Subcutaneous abdominal adipose tissue (tissue), 5 donors: ENCODE data around the gene TMTC2.

Source experiments
- H3K27ac ChIP-seq: one replicate; pipeline ENCODE4 v1.7.0; 2013; ENCODE audit warnings: low read depth, mild to moderate bottlenecking, inconsistent platforms, low read length, moderate library complexity
- H3K27me3 ChIP-seq, 5 donors: one replicate each; pipeline ENCODE4 v1.7.0; 2013; ENCODE audit warnings: low read length in 5 of 5, inconsistent platforms in 1 of 5; ENCODE audit not compliant: control insufficient read depth in 5 of 5, insufficient read depth in 4 of 5
- H3K36me3 ChIP-seq, 5 donors: one replicate each; pipeline ENCODE4 v1.7.0; 2013; ENCODE audit warnings: low read length in 5 of 5; ENCODE audit not compliant: control insufficient read depth in 5 of 5, insufficient read depth in 5 of 5
- H3K4me1 ChIP-seq, 5 donors: one replicate each; pipeline ENCODE4 v1.7.0; 2013; ENCODE audit warnings: low read length in 5 of 5, mild to moderate bottlenecking in 3 of 5, moderate library complexity in 1 of 5; ENCODE audit not compliant: control insufficient read depth in 5 of 5, insufficient read depth in 5 of 5
- H3K4me3 ChIP-seq, 5 donors: one replicate each; pipeline ENCODE4 v1.7.0; 2013; ENCODE audit warnings: low read length in 5 of 5, low read depth in 1 of 5
- H3K9ac ChIP-seq, 5 donors: one replicate each; pipeline ENCODE4 v1.7.0; 2013; ENCODE audit warnings: low read length in 5 of 5, mild to moderate bottlenecking in 4 of 5, moderate library complexity in 3 of 5
- H3K9me3 ChIP-seq, 5 donors: one replicate each; pipeline ENCODE4 v1.7.0; 2013; ENCODE audit warnings: low read length in 5 of 5; ENCODE audit not compliant: control insufficient read depth in 5 of 5
- donor health status: healthy.
- donor health status: healthy.
- donor health status: healthy.
- donor health status: healthy.
- donor health status: healthy.

Gene TMTC2

DNA sequence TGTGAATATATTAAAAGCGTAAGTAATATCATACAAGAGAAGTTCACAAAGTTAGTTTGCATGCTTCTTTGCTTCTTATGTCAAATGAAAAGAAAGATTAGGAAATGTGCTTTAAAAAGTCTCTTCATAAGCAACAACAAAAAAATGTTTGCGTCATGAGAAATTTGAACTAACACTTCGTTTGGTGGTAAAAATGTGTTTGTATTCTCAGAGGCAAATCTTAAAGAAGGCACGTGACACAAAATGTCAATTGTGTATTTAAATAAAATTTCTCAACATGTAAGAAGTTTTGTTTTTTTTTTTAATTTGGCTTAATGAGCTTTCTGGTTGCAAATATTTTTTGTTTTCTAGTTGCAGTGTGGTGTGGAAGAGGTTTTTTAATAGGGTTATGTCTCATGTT lies 93.8 kb downstream of the TMTC2 start:
- H3K9me3 ChIP-seq = no peaks in the 10 kb centered on the region
- no peak overlapping the region for H3K9ac ChIP-seq
- no peaks in the 10 kb centered on the region for H3K36me3 ChIP-seq
- H3K27me3 ChIP-seq = no peaks in the 10 kb centered on the region
- no peak overlapping the region for H3K4me3 ChIP-seq
- H3K4me1 ChIP-seq = peaks cover 0 to 11% (median 7%) of the 10 kb centered on the region in 5 donors
- no peak overlapping the region for H3K27ac ChIP-seq

DNA sequence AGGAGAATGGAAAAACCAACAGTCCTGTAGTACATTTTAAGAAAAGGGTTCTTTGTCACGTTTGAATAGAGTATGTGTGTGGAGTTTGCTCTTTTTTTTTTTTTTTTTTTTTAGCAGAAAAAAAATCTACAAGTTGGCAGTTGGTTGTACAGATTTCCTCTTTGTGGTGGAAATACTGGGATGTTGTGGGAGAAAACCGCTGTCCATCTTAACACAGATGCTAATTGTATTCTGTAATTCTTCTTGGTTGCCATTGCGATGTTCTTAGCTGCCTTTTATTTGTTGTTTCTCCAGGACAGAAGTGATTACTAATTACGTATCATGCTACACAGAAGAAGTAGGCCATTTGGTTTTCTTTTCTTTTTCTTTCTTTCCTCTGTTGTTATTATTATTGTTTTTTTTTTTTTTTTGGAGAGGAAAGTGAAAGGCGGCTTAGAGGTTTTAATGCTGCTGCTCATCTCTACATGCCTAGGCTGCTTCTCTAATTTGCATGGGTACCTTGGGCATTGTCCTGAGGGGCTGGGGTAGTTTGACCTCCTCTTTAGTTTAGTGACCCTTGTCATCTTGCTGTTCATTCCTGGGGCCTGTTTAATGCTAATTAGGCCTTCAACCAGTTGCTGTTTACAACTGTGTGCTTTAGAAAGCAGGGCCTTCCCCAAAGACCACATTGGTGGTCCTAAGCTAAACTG lies 94.7 kb downstream of the TMTC2 start:
- Histone ChIP-seq H3K4me1 (peaks cover 0 to 21% (median 11%) of the 10 kb centered on the region in 5 donors), H3K9ac (no peak overlapping the region)

DNA sequence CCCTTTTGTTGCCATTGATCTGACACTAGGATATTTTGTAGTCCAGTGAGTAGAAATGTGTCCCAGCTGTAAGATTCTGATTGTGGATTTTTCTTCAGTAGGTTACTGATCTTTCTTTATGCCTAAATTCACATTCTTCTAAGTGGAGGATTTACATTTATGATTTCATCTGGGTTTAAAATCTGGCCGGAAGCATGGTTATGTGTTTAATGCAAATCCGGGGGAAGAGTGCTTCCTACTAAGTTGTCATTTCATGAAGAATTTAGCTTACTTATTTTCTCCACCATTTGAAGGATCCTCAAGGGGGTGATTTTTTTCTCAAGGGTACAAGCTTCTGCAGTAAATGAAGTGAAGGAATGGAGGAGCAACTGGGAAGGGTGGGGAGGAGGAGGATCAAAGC lies 96.7 kb downstream of the TMTC2 start:
- Histone ChIP-seq H3K36me3 (no peaks in the 10 kb centered on the region), H3K9me3 (no peaks in the 10 kb centered on the region), H3K27me3 (no peaks in the 10 kb centered on the region), H3K9ac (no peak overlapping the region), H3K27ac (no peak overlapping the region), H3K4me1 (peaks cover 0 to 22% (median 11%) of the 10 kb centered on the region in 5 donors), H3K4me3 (no peak overlapping the region)

More for the DNA sequence above, 94.7 kb downstream of the TMTC2 start:
- no peaks in the 10 kb centered on the region for H3K9me3 ChIP-seq
- no peak overlapping the region for H3K27ac ChIP-seq
- no peaks in the 10 kb centered on the region for H3K36me3 ChIP-seq
- no peaks in the 10 kb centered on the region for H3K27me3 ChIP-seq
- H3K4me3 ChIP-seq = no peak overlapping the region

DNA sequence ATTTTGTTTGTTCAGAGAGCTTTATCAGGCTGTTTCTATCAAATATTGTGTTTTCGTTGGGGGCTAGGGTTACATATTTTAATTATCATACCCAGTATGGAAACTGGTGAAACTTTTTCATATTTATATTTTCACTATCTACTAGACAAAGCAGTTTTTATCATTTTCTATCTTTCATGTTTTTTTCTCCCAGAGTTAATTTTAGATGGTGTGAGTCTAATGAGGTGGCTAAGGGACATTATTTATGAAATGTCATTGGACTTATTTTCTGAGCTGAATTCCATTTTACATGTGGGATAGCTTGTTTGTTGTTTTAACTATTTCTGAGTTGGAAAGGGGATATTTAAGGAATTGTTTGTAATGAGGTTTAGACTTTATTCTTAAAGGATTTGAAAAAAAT lies 100.3 kb downstream of the TMTC2 start:
- no peak overlapping the region for H3K4me3 ChIP-seq
- no peaks in the 10 kb centered on the region for H3K36me3 ChIP-seq
- no peak overlapping the region for H3K27ac ChIP-seq
- H3K4me1 ChIP-seq = peaks cover 0 to 22% (median 11%) of the 10 kb centered on the region in 5 donors
- no peaks in the 10 kb centered on the region for H3K27me3 ChIP-seq
- H3K9me3 ChIP-seq = no peaks in the 10 kb centered on the region
- H3K9ac ChIP-seq = no peak overlapping the region

DNA sequence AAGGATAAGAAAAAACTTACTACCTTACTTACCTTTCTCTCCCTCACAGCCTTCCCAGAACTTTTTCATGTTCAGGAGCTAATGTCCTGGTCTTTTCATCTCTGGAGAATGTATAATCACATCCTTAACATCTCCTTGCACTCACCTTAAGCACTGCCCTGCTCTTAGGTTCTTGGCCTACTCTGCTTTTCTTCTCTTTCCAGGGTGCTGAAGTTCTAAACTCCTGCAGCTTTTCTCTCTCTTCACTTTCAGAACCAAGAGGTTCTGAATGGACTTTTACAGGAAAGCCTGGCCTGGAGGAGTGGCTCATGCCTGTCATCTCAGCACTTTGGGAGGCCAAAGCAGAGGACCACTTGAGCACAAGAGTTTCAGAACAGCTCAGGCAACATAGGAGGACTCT lies 101.9 kb downstream of the TMTC2 start:
- H3K27me3 ChIP-seq = no peaks in the 10 kb centered on the region
- no peak overlapping the region for H3K9ac ChIP-seq
- no peaks in the 10 kb centered on the region for H3K36me3 ChIP-seq
- no peak overlapping the region for H3K4me3 ChIP-seq
- H3K9me3 ChIP-seq = no peaks in the 10 kb centered on the region
- no peak overlapping the region for H3K27ac ChIP-seq
- peaks cover 0 to 22% (median 11%) of the 10 kb centered on the region in 5 donors for H3K4me1 ChIP-seq

DNA sequence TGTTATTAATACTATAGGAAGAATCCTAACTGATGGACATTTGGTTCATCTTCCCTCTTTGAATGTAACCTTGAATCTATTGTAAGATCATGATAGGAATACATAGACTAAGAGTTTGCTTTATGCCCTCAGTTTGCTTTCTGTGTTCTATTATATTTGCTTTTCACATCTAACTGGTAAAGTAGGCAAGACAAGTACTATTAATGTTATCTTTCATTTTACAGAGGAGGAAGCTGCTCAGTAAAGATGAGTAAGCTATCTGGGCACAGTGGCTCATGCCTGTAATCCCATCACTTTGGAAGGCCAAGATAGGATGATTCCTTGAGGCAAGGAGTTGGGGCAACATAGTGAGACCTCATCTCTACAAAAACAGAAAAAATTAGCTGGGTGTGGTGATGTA lies 103.0 kb downstream of the TMTC2 start:
- no peaks in the 10 kb centered on the region for H3K27me3 ChIP-seq
- no peak overlapping the region for H3K4me3 ChIP-seq
- peaks cover 0 to 19% (median 7%) of the 10 kb centered on the region in 5 donors for H3K4me1 ChIP-seq
- no peaks in the 10 kb centered on the region for H3K36me3 ChIP-seq
- H3K9ac ChIP-seq = no peak overlapping the region
- H3K9me3 ChIP-seq = no peaks in the 10 kb centered on the region
- H3K27ac ChIP-seq = no peak overlapping the region

DNA sequence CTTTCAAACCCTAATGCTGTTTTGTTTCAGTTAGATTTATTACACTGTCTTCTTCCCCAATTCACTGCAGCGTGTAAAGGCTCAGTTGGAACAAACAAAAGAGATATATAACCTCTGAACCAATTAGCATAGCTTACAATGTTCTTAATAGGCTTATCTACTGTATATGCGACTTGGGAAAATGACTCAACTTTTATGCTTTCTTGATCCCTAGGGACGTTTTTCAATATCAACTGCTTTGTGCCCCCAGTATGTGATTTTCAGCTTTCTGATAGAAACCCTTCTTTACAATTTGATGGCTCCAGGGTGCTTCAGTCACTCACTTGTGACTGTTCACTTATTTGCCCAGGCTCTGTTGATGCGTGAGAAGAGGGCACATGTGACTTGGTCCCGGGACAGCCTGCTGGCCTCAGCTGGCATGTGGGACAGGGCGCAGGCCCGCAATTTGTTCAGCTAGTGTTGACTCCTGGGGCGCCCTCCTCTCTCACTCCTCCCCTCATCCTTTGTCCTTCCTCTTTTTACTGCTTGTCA lies 107.1 kb downstream of the TMTC2 start:
- no peaks in the 10 kb centered on the region for H3K27me3 ChIP-seq
- H3K27ac ChIP-seq = no peak overlapping the region

DNA sequence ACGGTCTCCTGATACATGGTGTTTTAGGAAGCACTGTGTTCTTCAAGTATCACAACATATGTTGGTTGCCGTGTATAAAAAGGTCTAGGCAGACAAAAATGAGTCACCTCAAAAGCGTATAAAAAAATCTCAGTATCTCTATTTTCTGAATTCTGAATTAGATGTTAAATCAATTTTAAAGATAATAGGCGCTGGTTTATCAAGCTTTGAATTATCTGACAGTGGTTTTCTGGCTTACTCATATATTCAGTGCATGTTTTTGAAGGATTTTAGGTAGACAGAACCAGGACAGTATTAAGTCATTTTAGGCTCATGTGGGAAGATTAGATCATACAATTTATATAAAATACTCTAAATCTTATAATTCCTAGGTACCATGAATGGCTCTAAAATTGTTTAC lies 110.8 kb downstream of the TMTC2 start:
- Histone ChIP-seq H3K4me3 (no peak overlapping the region), H3K9ac (no peak overlapping the region), H3K36me3 (no peaks in the 10 kb centered on the region), H3K9me3 (no peaks in the 10 kb centered on the region), H3K4me1 (no peaks in the 10 kb centered on the region), H3K27me3 (no peaks in the 10 kb centered on the region), H3K27ac (no peak overlapping the region)

More for the DNA sequence above, 107.1 kb downstream of the TMTC2 start:
- Histone ChIP-seq H3K9me3 (no peaks in the 10 kb centered on the region), H3K4me3 (no peak overlapping the region), H3K9ac (no peak overlapping the region), H3K4me1 (no peaks in the 10 kb centered on the region), H3K36me3 (no peaks in the 10 kb centered on the region)

DNA sequence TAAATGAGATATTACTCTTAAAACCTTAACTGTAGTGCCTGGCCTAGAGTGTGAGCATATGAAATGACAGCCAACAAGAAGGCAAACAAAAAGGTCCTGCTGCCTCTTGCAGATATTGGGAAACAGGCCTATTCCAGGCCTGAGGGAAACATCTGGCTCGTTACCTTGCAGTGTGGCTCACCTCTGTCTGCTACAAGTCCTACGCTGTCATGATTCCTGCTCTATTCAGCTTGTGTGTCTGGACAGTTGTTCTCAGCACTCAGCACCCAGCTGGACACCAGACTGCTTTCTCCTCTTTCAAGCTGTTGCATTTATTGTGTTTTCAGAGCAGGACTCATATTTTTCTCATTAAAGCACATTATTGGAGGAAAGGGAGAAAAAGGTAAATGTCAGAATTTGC lies 113.5 kb downstream of the TMTC2 start:
- Histone ChIP-seq H3K27ac (no peak overlapping the region), H3K27me3 (no peaks in the 10 kb centered on the region), H3K4me3 (no peak overlapping the region), H3K9ac (no peak overlapping the region), H3K9me3 (no peaks in the 10 kb centered on the region), H3K36me3 (no peaks in the 10 kb centered on the region), H3K4me1 (no peaks in the 10 kb centered on the region)

DNA sequence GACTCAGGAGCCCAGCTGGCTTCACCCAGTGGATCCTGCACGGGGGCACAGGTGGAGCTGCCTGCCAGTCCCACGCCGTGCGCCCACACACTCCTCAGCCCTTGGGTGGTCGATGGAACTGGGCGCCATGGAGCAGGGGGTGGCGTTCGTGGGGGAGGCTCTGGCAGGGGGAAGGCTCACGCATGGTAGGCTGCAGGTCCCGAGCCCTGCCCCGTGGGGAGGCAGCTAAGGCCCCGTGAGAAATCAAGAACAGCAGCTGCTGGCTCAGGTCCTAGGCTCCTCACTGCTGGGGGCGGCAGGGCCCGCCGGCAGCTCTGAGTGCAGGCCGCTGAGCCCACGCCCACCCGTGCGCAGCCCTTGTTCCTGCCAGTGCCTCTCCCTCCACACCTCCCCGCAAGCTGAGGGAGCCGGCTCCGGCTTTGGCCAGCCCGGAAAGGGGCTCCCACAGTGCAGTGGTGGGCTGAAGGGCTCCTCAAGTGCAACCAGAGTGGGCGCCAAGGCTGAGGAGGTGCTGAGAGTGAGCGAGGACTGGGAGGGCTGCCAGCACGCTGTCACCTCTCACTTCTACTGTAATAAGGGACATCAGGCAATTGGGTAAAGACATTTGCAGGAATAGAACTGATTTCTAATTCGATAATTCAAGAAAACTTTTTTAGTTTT lies 115.4 kb downstream of the TMTC2 start:
- no peak overlapping the region for H3K4me3 ChIP-seq
- no peak overlapping the region for H3K9ac ChIP-seq
- no peaks in the 10 kb centered on the region for H3K36me3 ChIP-seq
- H3K4me1 ChIP-seq = no peaks in the 10 kb centered on the region
- no peaks in the 10 kb centered on the region for H3K9me3 ChIP-seq
- H3K27me3 ChIP-seq = no peaks in the 10 kb centered on the region
- no peak overlapping the region for H3K27ac ChIP-seq
